ENCODE measurements around the gene PIH1D1.
A peak's percentile ranks its signal among the peaks of the same experiment; 100 is the strongest.
"Not testable (repeated sequence)": the region's sequence is repeated elsewhere in the genome, so short reads cannot be mapped to it uniquely, and the experiment has no call there.

The PIH1D1 gene

GRCh38 chr19:49453013-49453756, 1.6 kb upstream of the PIH1D1 start, which contains the start of gene ALDH16A1:
ALDH16A1 (plus strand) TSS chr19:49453225; CDS start chr19:49453332, 107 bp downstream.
- peak; percentile 97 for DNase-seq

- DNase-seq, result no peak
Measured at GRCh38 chr19:49450405-49450804, 1.2 kb downstream of the PIH1D1 start.

- no peak for DNase-seq
Measured at GRCh38 chr19:49448432-49448786, 3.2 kb downstream of the PIH1D1 start.

GRCh38 chr19:49447485-49448431, 3.9 kb downstream of the PIH1D1 start:
- DNase-seq, result no peak

GRCh38 chr19:49445997-49446396, 5.6 kb downstream of the PIH1D1 start:
- no peak for DNase-seq

- DNase-seq, result not testable (repeated sequence)
Measured at GRCh38 chr19:49444100-49444700, 7.4 kb downstream of the PIH1D1 start.

GRCh38 chr19:49443366-49444099, 8.1 kb downstream of the PIH1D1 start:
- DNase-seq, result peak; percentile 95

- DNase-seq, result peak; percentile 78
Measured at GRCh38 chr19:49442771-49443365, 8.7 kb downstream of the PIH1D1 start.

GRCh38 chr19:49442354-49442753, 9.3 kb downstream of the PIH1D1 start:
- DNase-seq, result no peak

GRCh38 chr19:49441960-49442350, 9.7 kb downstream of the PIH1D1 start:
- DNase-seq, result no peak

- DNase-seq, result no peak
Measured at GRCh38 chr19:49441210-49441959, 10.2 kb downstream of the PIH1D1 start, which contains the start of gene SLC17A7. SLC17A7 (minus strand) TSS chr19:49441527; CDS start chr19:49441379, 148 bp downstream.

GRCh38 chr19:49440439-49441209, 11.0 kb downstream of the PIH1D1 start:
- no peak for DNase-seq

GRCh38 chr19:49439836-49440235, 11.8 kb downstream of the PIH1D1 start:
- DNase-seq, result no peak

GRCh38 chr19:49438261-49438660, 13.4 kb downstream of the PIH1D1 start:
- no peak for DNase-seq

GRCh38 chr19:49437231-49437630, 14.4 kb downstream of the PIH1D1 start:
- DNase-seq, result no peak

GRCh38 chr19:49436381-49437017, 15.1 kb downstream of the PIH1D1 start:
- DNase-seq, result peak; percentile 56

- no peak for DNase-seq
Measured at GRCh38 chr19:49435670-49436069, 15.9 kb downstream of the PIH1D1 start.

GRCh38 chr19:49434907-49435583, 16.6 kb downstream of the PIH1D1 start:
- no peak for DNase-seq

- DNase-seq, result no peak
Measured at GRCh38 chr19:49433240-49433901, 18.2 kb downstream of the PIH1D1 start.

All from NCI-H2029 (cell line).